BLaER1 treated with 17β-estradiol and CSF1 and Interleukin-3, amounts not matched to agents 10 nM and 100 nM (cell line): ENCODE results near the gene DXO.

ENCODE experiments used
- H3K27ac ChIP-seq, 11 experiments: shearing (Covaris generic); formaldehyde crosslinking; 2 replicates each; pipeline ENCODE4 v1.8.1; 2022
- H3K27me3 ChIP-seq, 11 experiments: shearing (Covaris generic); formaldehyde crosslinking; 2 replicates each; pipeline ENCODE4 v1.8.1; 2022
- H3K36me3 ChIP-seq, 11 experiments: shearing (Covaris generic); formaldehyde crosslinking; 2 replicates each; pipeline ENCODE4 v1.8.1; 2022
- H3K4me1 ChIP-seq, 10 experiments: shearing (Covaris generic); formaldehyde crosslinking; 2 replicates each; pipeline ENCODE4 v1.8.1; 2022
- H3K4me2 ChIP-seq, 11 experiments: shearing (Covaris generic); formaldehyde crosslinking; 2 replicates each; pipeline ENCODE4 v1.8.1; 2022
- H3K4me3 ChIP-seq, 10 experiments: shearing (Covaris generic); formaldehyde crosslinking; 2 replicates each; pipeline ENCODE4 v1.8.1; 2022
- H3K9ac ChIP-seq, 11 experiments: shearing (Covaris generic); formaldehyde crosslinking; 2 replicates each; pipeline ENCODE4 v1.8.1; 2022
- H3K9me3 ChIP-seq, 11 experiments: shearing (Covaris generic); formaldehyde crosslinking; replicated peaks in 1 of 11; 2 replicates each; pipeline ENCODE4 v1.8.1; 2022
- H4K20me1 ChIP-seq, 11 experiments: shearing (Covaris generic); formaldehyde crosslinking; 2 replicates each; pipeline ENCODE4 v1.8.1; 2022
- Cebpa-rat ChIP-seq, 11 experiments: shearing (Covaris generic); IDR thresholded peaks; 2 replicates each; pipeline ENCODE4 v1.8.1; 2022

The DXO gene

GRCh38 chr6:31948753-31949413 lies 23.1 kb downstream of the DXO start:
- Histone ChIP-seq H3K4me2 (peak overlapping the region in 4 of 11 experiments; percentile 4 to 44 (median 16); a peak in 5 of 22 replicates), H3K4me1 (peaks cover 0 to 45% (median 11%) of the 10 kb centered on the region in 10 experiments; a peak in 10 of 20 replicates), H3K36me3 (peaks cover 29 to 43% (median 39%) of the 10 kb centered on the region in 11 experiments), H4K20me1 (peaks cover 0 to 6% (median 0%) of the 10 kb centered on the region in 11 experiments; a peak in 1 of 22 replicates), H3K27me3 (no peaks in the 10 kb centered on the region), H3K4me3 (no peak overlapping the region), H3K9me3 (no peaks in the 10 kb centered on the region), H3K9ac (no peak overlapping the region), H3K27ac (no peak overlapping the region)
- no peak for TF ChIP-seq Cebpa-rat (IDR thresholded peaks at IDR 0.05)

- peaks cover 0 to 39% (median 11%) of the 10 kb centered on the region in 10 experiments; a peak in 10 of 20 replicates for H3K4me1 ChIP-seq
- no peak overlapping the region for H3K4me3 ChIP-seq
- no peak overlapping the region for H3K4me2 ChIP-seq
- no peak overlapping the region for H3K9ac ChIP-seq
- H3K27me3 ChIP-seq = no peaks in the 10 kb centered on the region
- no peak overlapping the region for H3K27ac ChIP-seq
- peaks cover 23 to 37% (median 34%) of the 10 kb centered on the region in 11 experiments for H3K36me3 ChIP-seq
- peaks cover 0 to 6% (median 0%) of the 10 kb centered on the region in 11 experiments; a peak in 1 of 22 replicates for H4K20me1 ChIP-seq
- no peak for TF ChIP-seq Cebpa-rat (IDR thresholded peaks at IDR 0.05)
- no peaks in the 10 kb centered on the region for H3K9me3 ChIP-seq
These were observed 23.6 kb downstream of the DXO start for GRCh38 chr6:31948306-31948705.

- no peak overlapping the region for H3K27ac ChIP-seq
These were observed 24.1 kb downstream of the DXO start for GRCh38 chr6:31947864-31948263.

GRCh38 chr6:31947070-31947675 lies 24.8 kb downstream of the DXO start:
- no peak overlapping the region for H3K27ac ChIP-seq
- H3K9me3 ChIP-seq = no peaks in the 10 kb centered on the region
- H3K9ac ChIP-seq = no peak overlapping the region
- H3K4me3 ChIP-seq = no peak overlapping the region
- no peaks in the 10 kb centered on the region for H3K27me3 ChIP-seq
- H3K4me2 ChIP-seq = 0 out of 22 replicates have a peak overlapping the region, but pooled peaks of 1 of the 11 experiments have one; percentile 82
- TF ChIP-seq Cebpa-rat (IDR thresholded peaks at IDR 0.05) = no peak
- H3K4me1 ChIP-seq = peaks cover 0 to 27% (median 11%) of the 10 kb centered on the region in 10 experiments; a peak in 10 of 20 replicates
- H3K36me3 ChIP-seq = peaks cover 11 to 25% (median 22%) of the 10 kb centered on the region in 11 experiments
- H4K20me1 ChIP-seq = peaks cover 0 to 3% (median 0%) of the 10 kb centered on the region in 11 experiments; a peak in 1 of 22 replicates

More at GRCh38 chr6:31947864-31948263, 24.1 kb downstream of the DXO start:
- H3K4me2 ChIP-seq = no peak overlapping the region
- H3K4me3 ChIP-seq = no peak overlapping the region
- H3K9me3 ChIP-seq = no peaks in the 10 kb centered on the region
- H3K27me3 ChIP-seq = no peaks in the 10 kb centered on the region
- no peak for TF ChIP-seq Cebpa-rat (IDR thresholded peaks at IDR 0.05)
- H3K4me1 ChIP-seq = peaks cover 0 to 34% (median 11%) of the 10 kb centered on the region in 10 experiments; a peak in 10 of 20 replicates
- H3K36me3 ChIP-seq = peaks cover 18 to 32% (median 29%) of the 10 kb centered on the region in 11 experiments
- no peak overlapping the region for H3K9ac ChIP-seq
- H4K20me1 ChIP-seq = peaks cover 0 to 6% (median 0%) of the 10 kb centered on the region in 11 experiments; a peak in 1 of 22 replicates

- Histone ChIP-seq H3K4me2 (peak overlapping the region in 4 of 11 experiments; percentile 33 to 82 (median 73); a peak in 6 of 22 replicates), H3K9ac (no peak overlapping the region), H3K36me3 (peaks cover 4 to 18% (median 15%) of the 10 kb centered on the region in 11 experiments), H3K27ac (peak overlapping the region in 1 of 11 experiments; percentile 6; a peak in 1 of 22 replicates), H3K27me3 (no peaks in the 10 kb centered on the region), H3K4me1 (peaks cover 0 to 27% (median 11%) of the 10 kb centered on the region in 10 experiments; a peak in 12 of 20 replicates), H3K4me3 (no peak overlapping the region), H3K9me3 (no peaks in the 10 kb centered on the region), H4K20me1 (no peaks in the 10 kb centered on the region)
- no peak for TF ChIP-seq Cebpa-rat (IDR thresholded peaks at IDR 0.05)
These were observed 25.5 kb downstream of the DXO start for GRCh38 chr6:31946370-31946885.

- Histone ChIP-seq H3K9me3 (no peaks in the 10 kb centered on the region), H3K27ac (peak within 1 kb of the TSS in 2 of 11 experiments; percentile 6 to 37; a peak in 3 of 22 replicates), H4K20me1 (no peaks in the 10 kb centered on the region), H3K9ac (peak within 1 kb of the TSS in 1 of 11 experiments; percentile 12; a peak in 1 of 22 replicates), H3K36me3 (peaks cover 0 to 11% (median 8%) of the 10 kb centered on the region in 11 experiments; a peak in 16 of 22 replicates), H3K4me1 (peaks cover 1 to 31% (median 14%) of the 10 kb centered on the region in 10 experiments; a peak in 19 of 20 replicates), H3K4me3 (no peak within 1 kb of the TSS), H3K27me3 (no peaks in the 10 kb centered on the region), H3K4me2 (peak within 1 kb of the TSS in 7 of 11 experiments; percentile 0 to 82 (median 56); a peak in 11 of 22 replicates)
- no peak for TF ChIP-seq Cebpa-rat (IDR thresholded peaks at IDR 0.05)
These were observed 26.2 kb downstream of the DXO start, which contains the start of gene CFB for GRCh38 chr6:31945507-31946369. Gene CFB, plus strand, starts transcription at chr6:31946095. Its CDS starts 127 bp downstream, at chr6:31946222.

GRCh38 chr6:31945154-31945506 lies 26.8 kb downstream of the DXO start:
- Histone ChIP-seq H3K4me2 (peak overlapping the region in 7 of 11 experiments; percentile 0 to 82 (median 56); a peak in 9 of 22 replicates), H3K27me3 (no peaks in the 10 kb centered on the region), H3K9me3 (no peaks in the 10 kb centered on the region), H3K27ac (no peak overlapping the region), H3K36me3 (peaks cover 0 to 5% (median 2%) of the 10 kb centered on the region in 11 experiments; a peak in 6 of 22 replicates), H3K9ac (peak overlapping the region in 1 of 11 experiments; percentile 12; a peak in 1 of 22 replicates), H3K4me1 (peaks cover 7 to 37% (median 20%) of the 10 kb centered on the region in 10 experiments), H3K4me3 (no peak overlapping the region), H4K20me1 (no peaks in the 10 kb centered on the region)
- no peak for TF ChIP-seq Cebpa-rat (IDR thresholded peaks at IDR 0.05)

GRCh38 chr6:31943742-31944141 lies 28.2 kb downstream of the DXO start:
- Histone ChIP-seq H3K27me3 (no peaks in the 10 kb centered on the region), H3K4me3 (no peak overlapping the region), H3K36me3 (no peaks in the 10 kb centered on the region), H4K20me1 (no peaks in the 10 kb centered on the region), H3K4me1 (peaks cover 14 to 34% (median 22%) of the 10 kb centered on the region in 10 experiments), H3K9me3 (no peaks in the 10 kb centered on the region), H3K9ac (no peak overlapping the region), H3K27ac (no peak overlapping the region), H3K4me2 (no peak overlapping the region)
- no peak for TF ChIP-seq Cebpa-rat (IDR thresholded peaks at IDR 0.05)
